H9 (cell line): ENCODE results near the gene WDR33. TPM values are rescaled to one million over a fixed set of nuclear protein-coding genes. Genes with fewer than 3 reads are reported as not detected.

Experiments
- DNase-seq: peaks from one replicate; pipeline ENCODE4 v3.0.0-alpha.2; 2017
- H2AFZ ChIP-seq: one replicate; pipeline ENCODE4 v1.6.1; 2013; ENCODE audit warnings: mild to moderate bottlenecking, low read length, control low read depth, moderate library complexity
- H2AK5ac ChIP-seq: 2 replicates; pipeline ENCODE4 v1.6.1; 2013; ENCODE audit warnings: low read length, control low read depth, mixed read lengths; ENCODE audit not compliant: insufficient read length
- H2BK120ac ChIP-seq: one replicate; pipeline ENCODE4 v1.6.1; 2013; ENCODE audit warnings: low read depth, mild to moderate bottlenecking, low read length, control low read depth, inconsistent platforms; ENCODE audit not compliant: poor library complexity, severe bottlenecking
- H2BK12ac ChIP-seq: 2 replicates; pipeline ENCODE4 v1.6.1; 2013; ENCODE audit warnings: low read length, control low read depth, mixed read lengths, low read depth; ENCODE audit not compliant: insufficient read length
- H2BK15ac ChIP-seq: 2 replicates; pipeline ENCODE4 v1.6.1; 2013; ENCODE audit warnings: low read depth, low read length, control low read depth
- H2BK20ac ChIP-seq: one replicate; pipeline ENCODE4 v1.6.1; 2013; ENCODE audit warnings: low read depth, mild to moderate bottlenecking, low read length, control low read depth, inconsistent platforms; ENCODE audit not compliant: poor library complexity, severe bottlenecking
- H2BK5ac ChIP-seq: 2 replicates; pipeline ENCODE4 v1.6.1; 2013; ENCODE audit warnings: low read length, control low read depth, mixed read lengths; ENCODE audit not compliant: insufficient read length
- H3K14ac ChIP-seq: 2 replicates; pipeline ENCODE4 v1.6.1; 2013; ENCODE audit warnings: low read length, control low read depth; ENCODE audit not compliant: insufficient read depth
- H3K18ac ChIP-seq: 2 replicates; pipeline ENCODE4 v1.6.1; 2013; ENCODE audit warnings: low read depth, mild to moderate bottlenecking, mixed read lengths, low read length, control low read depth; ENCODE audit not compliant: insufficient read length
- H3K23ac ChIP-seq: 2 replicates; pipeline ENCODE4 v1.6.1; 2013; ENCODE audit warnings: low read length, control low read depth, mixed read lengths, low read depth; ENCODE audit not compliant: insufficient read length
- H3K23me2 ChIP-seq: 2 replicates; pipeline ENCODE4 v1.6.1; 2013; ENCODE audit warnings: low read depth, mild to moderate bottlenecking, mixed read lengths, low read length, control low read depth; ENCODE audit not compliant: insufficient read length, poor library complexity, severe bottlenecking
- H3K27ac ChIP-seq: 2 replicates; pipeline ENCODE4 v1.5.1; 2013; ENCODE audit warnings: low read length, control low read depth, mixed read lengths, low read depth; ENCODE audit not compliant: insufficient read length
- H3K27me3 ChIP-seq: 2 replicates; pipeline ENCODE4 v1.6.1; 2013; ENCODE audit warnings: low read length, control low read depth, inconsistent platforms; ENCODE audit not compliant: insufficient read depth
- H3K4ac ChIP-seq: 2 replicates; pipeline ENCODE4 v1.6.1; 2013; ENCODE audit warnings: low read depth, mild to moderate bottlenecking, control low read depth, inconsistent platforms, low read length, moderate library complexity
- H3K4me1 ChIP-seq: 2 replicates; pipeline ENCODE4 v1.6.1; 2013; ENCODE audit warnings: low read length, control low read depth, inconsistent platforms; ENCODE audit not compliant: insufficient read depth
- H3K4me2 ChIP-seq: 2 replicates; pipeline ENCODE4 v1.6.1; 2013; ENCODE audit warnings: low read length, control low read depth, mixed read lengths; ENCODE audit not compliant: insufficient read length, insufficient read depth
- H3K56ac ChIP-seq: 2 replicates; pipeline ENCODE4 v1.6.1; 2013; ENCODE audit warnings: low read depth, mild to moderate bottlenecking, mixed read lengths, low read length, control low read depth; ENCODE audit not compliant: insufficient read length
- H3K79me1 ChIP-seq: 2 replicates; pipeline ENCODE4 v1.6.1; 2013; ENCODE audit warnings: low read depth, mild to moderate bottlenecking, moderate library complexity, low read length, control low read depth, inconsistent platforms; ENCODE audit not compliant: insufficient read depth, poor library complexity, severe bottlenecking
- H3K79me2 ChIP-seq: 2 replicates; pipeline ENCODE4 v1.6.1; 2013; ENCODE audit warnings: low read length, control low read depth, inconsistent platforms; ENCODE audit not compliant: insufficient read depth
- H3K9ac ChIP-seq: 2 replicates; pipeline ENCODE4 v1.6.1; 2013; ENCODE audit warnings: low read length, control low read depth, mixed read lengths; ENCODE audit not compliant: insufficient read length; ENCODE audit errors: extremely low read depth
- H3K9me3 ChIP-seq: one replicate; pipeline ENCODE4 v1.6.1; 2013; ENCODE audit warnings: low read depth, low read length, inconsistent platforms; ENCODE audit not compliant: control insufficient read depth
- H3T11ph ChIP-seq: one replicate; pipeline ENCODE4 v1.6.1; 2013; ENCODE audit warnings: mild to moderate bottlenecking, low read length, control low read depth, inconsistent platforms
- H4K20me1 ChIP-seq: one replicate; pipeline ENCODE4 v1.6.1; 2013; ENCODE audit not compliant: control insufficient read depth, insufficient read length, insufficient read depth
- H4K5ac ChIP-seq: 2 replicates; pipeline ENCODE4 v1.6.1; 2013; ENCODE audit warnings: low read depth, mild to moderate bottlenecking, mixed read lengths, low read length, control low read depth; ENCODE audit not compliant: insufficient read length
- H4K8ac ChIP-seq: replicated peaks from 2 replicates; pipeline ENCODE4 v1.6.1; 2013; ENCODE audit warnings: low read length, control low read depth, mixed read lengths, low read depth; ENCODE audit not compliant: insufficient read length
- H4K91ac ChIP-seq: 2 replicates; pipeline ENCODE4 v1.6.1; 2013; ENCODE audit warnings: low read depth, mild to moderate bottlenecking, moderate library complexity, mixed read lengths, low read length, control low read depth; ENCODE audit not compliant: insufficient read length
- H3K27ac Mint-ChIP-seq, 3 experiments: 2 replicates in 2 of 3; 3 replicates in 1 of 3; pipeline ENCODE4 v1.8.0; 2020 to 2021; ENCODE audit warnings: mixed read lengths in 3 of 3, mild to moderate bottlenecking in 1 of 3, moderate library complexity in 1 of 3
- H3K27me3 Mint-ChIP-seq: 2 replicates; pipeline ENCODE4 v1.8.0; 2021; ENCODE audit warnings: low read depth, mild to moderate bottlenecking, moderate library complexity, mixed read lengths
- H3K36me3 Mint-ChIP-seq, 3 experiments: 2 replicates in 2 of 3; 3 replicates in 1 of 3; pipeline ENCODE4 v1.8.0; 2020 to 2021; ENCODE audit warnings: low read depth in 3 of 3, mixed read lengths in 3 of 3; ENCODE audit not compliant: insufficient read depth in 1 of 3
- H3K4me1 Mint-ChIP-seq, 2 experiments: 2 replicates each; pipeline ENCODE4 v1.8.0; 2020; ENCODE audit warnings: mixed read lengths in 2 of 2
- H3K4me3 Mint-ChIP-seq, 2 experiments: 2 replicates in 1 of 2; 3 replicates in 1 of 2; pipeline ENCODE4 v1.8.0; 2020 to 2021; ENCODE audit warnings: mild to moderate bottlenecking in 2 of 2, mixed read lengths in 2 of 2, moderate library complexity in 1 of 2
- H3K9me3 Mint-ChIP-seq, 2 experiments: 2 replicates in 1 of 2; 3 replicates in 1 of 2; pipeline ENCODE4 v1.8.0; 2020; ENCODE audit warnings: mild to moderate bottlenecking in 2 of 2, mixed read lengths in 2 of 2, moderate library complexity in 1 of 2
- WGBS: extraction: QIAGEN DNeasy Blood & Tissue Kit; methylation state at CpG from one replicate; pipeline ENCODE4 v1.1.7; 2013; ENCODE audit warnings: missing lambda C conversion rate, low lambda C conversion rate, mixed read lengths; ENCODE audit not compliant: insufficient read length; ENCODE audit errors: extremely low coverage; 5-methylcytosine and 5-hydroxymethylcytosine counted together
- total RNA-seq: library from RNA; stranded (reverse); gene quantifications from 2 replicates; pipeline ENCODE4 v1.2.1, GENCODE V29; 2021
- TF ChIP-seq, protein P1 (sequence below): fragments of 200-600 bp; sonication (generic); conservative IDR thresholded peaks from 3 replicates; pipeline ENCODE4 v1.8.0; 2021; ENCODE audit warnings: antibody characterized with exemption, mild to moderate bottlenecking

WDR33 gene
- total RNA-seq, 1 experiment from 2014 or later = 86.0 TPM

DNA sequence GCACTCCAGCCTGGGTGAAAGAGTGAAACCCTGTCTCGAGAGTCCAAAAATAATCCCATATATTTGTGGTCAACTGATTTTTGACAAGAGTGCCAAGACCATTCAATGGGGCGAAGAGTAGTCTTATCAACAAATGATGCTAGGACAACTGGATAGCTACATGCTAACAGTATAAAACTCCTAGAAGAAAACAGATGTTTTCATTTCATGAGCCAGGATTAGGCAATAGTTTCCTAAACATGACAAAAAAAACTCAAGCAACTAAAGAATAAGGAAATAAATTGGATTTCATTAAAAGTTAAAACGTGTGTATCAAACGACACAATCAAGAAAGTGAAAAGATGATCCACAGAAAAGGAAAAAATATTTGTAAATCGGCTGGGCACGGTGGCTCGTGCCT is 141.9 kb downstream of the WDR33 start:
- Mint-ChIP-seq H3K4me1 (peaks cover 0 to 3% of the 10 kb centered on the region in 2 experiments; a peak in 1 of 4 replicates), H3K36me3 (no peaks in the 10 kb centered on the region), H3K4me3 (no peak overlapping the region), H3K27me3 (peaks cover 79% of the 10 kb centered on the region), H3K27ac (no peak overlapping the region), H3K9me3 (no peaks in the 10 kb centered on the region)
- Histone ChIP-seq H3K14ac (no peak overlapping the region), H3K4ac (no peak overlapping the region), H4K91ac (no peak overlapping the region), H3K23ac (no peak overlapping the region), H2BK120ac (no peak overlapping the region), H4K8ac (no peak overlapping the region), H2BK5ac (no peak overlapping the region), H3K27ac (no peak overlapping the region), H2BK20ac (no peak overlapping the region), H3K23me2 (peaks cover 4% of the 10 kb centered on the region), H2AFZ (no peak overlapping the region), H3K18ac (no peak overlapping the region), H4K5ac (no peak overlapping the region), H3K27me3 (peaks cover 14% of the 10 kb centered on the region; the same call in 1 of the 2 replicates), H3K4me2 (no peak overlapping the region), H3K9ac (no peak overlapping the region), H2BK15ac (no peak overlapping the region), H2BK12ac (no peak overlapping the region), H3K4me1 (no peaks in the 10 kb centered on the region), H4K20me1 (no peaks in the 10 kb centered on the region), H2AK5ac (no peak overlapping the region), H3K9me3 (no peaks in the 10 kb centered on the region), H3K79me1 (no peaks in the 10 kb centered on the region), H3K79me2 (no peaks in the 10 kb centered on the region), H3T11ph (no peak overlapping the region), H3K56ac (no peak overlapping the region)
- no CpG with 5 or more reads among the region's 7 CpGs for WGBS
- DNase-seq = no peak
- TF ChIP-seq, protein P1, sequence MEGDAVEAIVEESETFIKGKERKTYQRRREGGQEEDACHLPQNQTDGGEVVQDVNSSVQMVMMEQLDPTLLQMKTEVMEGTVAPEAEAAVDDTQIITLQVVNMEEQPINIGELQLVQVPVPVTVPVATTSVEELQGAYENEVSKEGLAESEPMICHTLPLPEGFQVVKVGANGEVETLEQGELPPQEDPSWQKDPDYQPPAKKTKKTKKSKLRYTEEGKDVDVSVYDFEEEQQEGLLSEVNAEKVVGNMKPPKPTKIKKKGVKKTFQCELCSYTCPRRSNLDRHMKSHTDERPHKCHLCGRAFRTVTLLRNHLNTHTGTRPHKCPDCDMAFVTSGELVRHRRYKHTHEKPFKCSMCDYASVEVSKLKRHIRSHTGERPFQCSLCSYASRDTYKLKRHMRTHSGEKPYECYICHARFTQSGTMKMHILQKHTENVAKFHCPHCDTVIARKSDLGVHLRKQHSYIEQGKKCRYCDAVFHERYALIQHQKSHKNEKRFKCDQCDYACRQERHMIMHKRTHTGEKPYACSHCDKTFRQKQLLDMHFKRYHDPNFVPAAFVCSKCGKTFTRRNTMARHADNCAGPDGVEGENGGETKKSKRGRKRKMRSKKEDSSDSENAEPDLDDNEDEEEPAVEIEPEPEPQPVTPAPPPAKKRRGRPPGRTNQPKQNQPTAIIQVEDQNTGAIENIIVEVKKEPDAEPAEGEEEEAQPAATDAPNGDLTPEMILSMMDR = no peak
